HEK293 (cell line): ENCODE measurements around the gene ZCCHC2.

Experiments
- CTCF ChIA-PET: fragments of 350-600 bp; formaldehyde crosslinking; extraction: SDS; loops from one replicate; lab custom pipeline; 2021; ENCODE audit warnings: antibody characterized with exemption; lab: Yijun Ruan, JAX
- POLR2A ChIA-PET: fragments of 300-600 bp; formaldehyde crosslinking; extraction: SDS; loops from one replicate; lab custom pipeline; 2020; ENCODE audit warnings: antibody characterized with exemption, inconsistent platforms; lab: Yijun Ruan, JAX
- H3K27ac ChIP-seq: fragments of 200-500 bp; sonication (Bioruptor generic); 2 replicates; pipeline ENCODE4 v1.5.1; 2014; ENCODE audit warnings: low read depth, low read length, control low read depth, inconsistent platforms; ENCODE audit errors: extremely low read depth
- H3K36me3 ChIP-seq, 2 experiments: fragments of 200-500 bp in 1 of 2; sonication (Bioruptor generic) in 1 of 2; 1 replicate in 1 of 2; 2 replicates in 1 of 2; pipeline ENCODE4 v1.5.1; 2014 to 2017; ENCODE audit warnings: inconsistent platforms in 2 of 2, low read length in 2 of 2; ENCODE audit not compliant: control insufficient read depth in 2 of 2, insufficient read depth in 1 of 2
- H3K4me1 ChIP-seq: fragments of 200-500 bp; sonication (Bioruptor generic); 2 replicates; pipeline ENCODE4 v1.5.1; 2014; ENCODE audit warnings: mild to moderate bottlenecking, low read length, inconsistent platforms; ENCODE audit not compliant: control insufficient read depth, insufficient read depth
- H3K4me3 ChIP-seq: 2 replicates; pipeline ENCODE4 v1.5.1; 2011; ENCODE audit warnings: low read depth, mild to moderate bottlenecking, control low read depth, low read length, moderate library complexity
- H3K9me3 ChIP-seq: fragments of 200-500 bp; sonication (Bioruptor generic); 2 replicates; pipeline ENCODE4 v1.5.1; 2014; ENCODE audit warnings: low read depth, low read length, inconsistent platforms; ENCODE audit not compliant: control insufficient read depth, insufficient read depth
- HOXA7 ChIP-seq: sonication (generic); formaldehyde crosslinking; IDR thresholded peaks from 2 replicates; pipeline ENCODE4 v1.8.1; 2022; ENCODE audit warnings: missing genetic modification reagents, borderline replicate concordance
- MEIS1 ChIP-seq: sonication (generic); formaldehyde crosslinking; IDR thresholded peaks from 2 replicates; pipeline ENCODE4 v1.8.1; 2022; ENCODE audit warnings: missing genetic modification reagents, mild to moderate bottlenecking, borderline replicate concordance
- SP3 ChIP-seq: fragments of 450-650 bp; formaldehyde crosslinking; IDR thresholded peaks from 2 replicates; pipeline ENCODE4 v1.5.1; 2016; ENCODE audit warnings: missing biosample characterization, missing genetic modification characterization
- ZFHX2 ChIP-seq: fragments of 450-650 bp; formaldehyde crosslinking; conservative IDR thresholded peaks from 2 replicates; pipeline ENCODE4 v1.5.1; 2016; ENCODE audit warnings: missing biosample characterization, missing genetic modification characterization
- ZNF146 ChIP-seq: fragments of 450-650 bp; formaldehyde crosslinking; IDR thresholded peaks from 2 replicates; pipeline ENCODE4 v1.5.1; 2016; ENCODE audit warnings: missing biosample characterization, missing genetic modification characterization
- ZNF571 ChIP-seq: fragments of 450-650 bp; formaldehyde crosslinking; IDR thresholded peaks from 2 replicates; pipeline ENCODE4 v1.5.0; 2017; ENCODE audit warnings: missing biosample characterization, missing genetic modification characterization
- ZNF610 ChIP-seq: fragments of 450-650 bp; formaldehyde crosslinking; IDR thresholded peaks from 2 replicates; pipeline ENCODE4 v1.5.1; 2016; ENCODE audit warnings: missing biosample characterization, missing genetic modification characterization, borderline replicate concordance
- ZNF677 ChIP-seq: fragments of 450-650 bp; IDR thresholded peaks from 2 replicates; pipeline ENCODE4 v1.5.0; 2018; ENCODE audit warnings: missing biosample characterization, mild to moderate bottlenecking, missing genetic modification characterization, moderate library complexity
- ZSCAN23 ChIP-seq: fragments of 450-650 bp; formaldehyde crosslinking; IDR thresholded peaks from 2 replicates; pipeline ENCODE4 v1.5.1; 2016; ENCODE audit warnings: missing biosample characterization, missing genetic modification characterization
- ZSCAN30 ChIP-seq: fragments of 450-650 bp; IDR thresholded peaks from 2 replicates; pipeline ENCODE4 v1.5.1; 2018; ENCODE audit warnings: missing biosample characterization, mild to moderate bottlenecking, missing genetic modification characterization, moderate library complexity
- TF ChIP-seq, protein P1 (sequence below): fragments of 450-650 bp; IDR thresholded peaks from 2 replicates; pipeline ENCODE4 v1.5.1; 2018; ENCODE audit warnings: missing biosample characterization, missing genetic modification characterization
- TF ChIP-seq, protein P2 (sequence below): fragments of 450-650 bp; formaldehyde crosslinking; IDR thresholded peaks from 2 replicates; pipeline ENCODE4 v1.5.1; 2016; ENCODE audit warnings: missing biosample characterization, missing genetic modification characterization
- TF ChIP-seq, protein P3 (sequence below): fragments of 450-650 bp; formaldehyde crosslinking; IDR thresholded peaks from 2 replicates; pipeline ENCODE4 v1.5.1; 2016; ENCODE audit warnings: missing biosample characterization, missing genetic modification characterization, borderline replicate concordance
- TF ChIP-seq, protein P4 (sequence below): fragments of 450-650 bp; formaldehyde crosslinking; optimal IDR thresholded peaks from 2 replicates; pipeline ENCODE3; 2016; ENCODE audit warnings: missing biosample characterization, mild to moderate bottlenecking, missing genetic modification characterization
- TF ChIP-seq, protein P5 (sequence below): fragments of 450-650 bp; formaldehyde crosslinking; conservative IDR thresholded peaks from 2 replicates; pipeline ENCODE4 v1.5.1; 2016; ENCODE audit warnings: low read depth, missing biosample characterization, missing genetic modification characterization

Gene ZCCHC2

DNA sequence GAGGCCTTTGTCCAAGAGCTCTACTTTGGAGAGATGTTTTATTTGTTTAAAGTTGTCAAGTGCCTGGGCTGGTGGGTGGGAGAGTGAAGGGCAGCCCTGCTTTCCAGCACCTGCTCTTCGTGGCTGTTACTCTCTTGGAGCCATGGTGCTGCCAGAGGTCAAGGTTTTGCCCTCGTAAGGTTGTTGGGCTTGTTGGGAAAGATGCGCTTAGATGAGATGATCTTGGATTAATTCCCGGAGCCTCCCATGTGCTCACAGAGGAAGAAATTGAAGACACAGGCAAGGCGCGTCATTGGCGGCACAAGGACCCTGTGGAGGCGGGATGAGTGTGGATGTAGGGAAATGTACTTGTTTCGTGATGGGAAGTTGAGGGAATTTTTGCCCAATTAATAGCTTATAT, 27.9 kb downstream of the ZCCHC2 start:
- CTCF ChIA-PET, result interaction anchor here (0.8 to 1.1 kb wide), 3 partner anchors 16 to 34 kb away, joined by 4 to 5 read pairs (median 4); no protein-coding TSS in a partner anchor
- TF ChIP-seq MEIS1 (CRISPR knock-in tag) (no peak), ZNF677 (tag by site-specific recombination) (no peak), ZNF146 (no peak), SP3 (tag by site-specific recombination) (no peak), ZNF571 (tag by site-specific recombination) (no peak), ZSCAN30 (tag by site-specific recombination) (no peak), ZFHX2 (tag by site-specific recombination) (no peak)
- TF ChIP-seq, protein P1, sequence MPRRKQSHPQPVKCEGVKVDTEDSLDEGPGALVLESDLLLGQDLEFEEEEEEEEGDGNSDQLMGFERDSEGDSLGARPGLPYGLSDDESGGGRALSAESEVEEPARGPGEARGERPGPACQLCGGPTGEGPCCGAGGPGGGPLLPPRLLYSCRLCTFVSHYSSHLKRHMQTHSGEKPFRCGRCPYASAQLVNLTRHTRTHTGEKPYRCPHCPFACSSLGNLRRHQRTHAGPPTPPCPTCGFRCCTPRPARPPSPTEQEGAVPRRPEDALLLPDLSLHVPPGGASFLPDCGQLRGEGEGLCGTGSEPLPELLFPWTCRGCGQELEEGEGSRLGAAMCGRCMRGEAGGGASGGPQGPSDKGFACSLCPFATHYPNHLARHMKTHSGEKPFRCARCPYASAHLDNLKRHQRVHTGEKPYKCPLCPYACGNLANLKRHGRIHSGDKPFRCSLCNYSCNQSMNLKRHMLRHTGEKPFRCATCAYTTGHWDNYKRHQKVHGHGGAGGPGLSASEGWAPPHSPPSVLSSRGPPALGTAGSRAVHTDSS (tag by site-specific recombination), result no peak
- TF ChIP-seq, protein P2, sequence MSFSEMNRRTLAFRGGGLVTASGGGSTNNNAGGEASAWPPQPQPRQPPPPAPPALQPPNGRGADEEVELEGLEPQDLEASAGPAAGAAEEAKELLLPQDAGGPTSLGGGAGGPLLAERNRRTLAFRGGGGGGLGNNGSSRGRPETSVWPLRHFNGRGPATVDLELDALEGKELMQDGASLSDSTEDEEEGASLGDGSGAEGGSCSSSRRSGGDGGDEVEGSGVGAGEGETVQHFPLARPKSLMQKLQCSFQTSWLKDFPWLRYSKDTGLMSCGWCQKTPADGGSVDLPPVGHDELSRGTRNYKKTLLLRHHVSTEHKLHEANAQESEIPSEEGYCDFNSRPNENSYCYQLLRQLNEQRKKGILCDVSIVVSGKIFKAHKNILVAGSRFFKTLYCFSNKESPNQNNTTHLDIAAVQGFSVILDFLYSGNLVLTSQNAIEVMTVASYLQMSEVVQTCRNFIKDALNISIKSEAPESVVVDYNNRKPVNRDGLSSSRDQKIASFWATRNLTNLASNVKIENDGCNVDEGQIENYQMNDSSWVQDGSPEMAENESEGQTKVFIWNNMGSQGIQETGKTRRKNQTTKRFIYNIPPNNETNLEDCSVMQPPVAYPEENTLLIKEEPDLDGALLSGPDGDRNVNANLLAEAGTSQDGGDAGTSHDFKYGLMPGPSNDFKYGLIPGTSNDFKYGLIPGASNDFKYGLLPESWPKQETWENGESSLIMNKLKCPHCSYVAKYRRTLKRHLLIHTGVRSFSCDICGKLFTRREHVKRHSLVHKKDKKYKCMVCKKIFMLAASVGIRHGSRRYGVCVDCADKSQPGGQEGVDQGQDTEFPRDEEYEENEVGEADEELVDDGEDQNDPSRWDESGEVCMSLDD (tag by site-specific recombination), result no peak
- TF ChIP-seq, protein P3, sequence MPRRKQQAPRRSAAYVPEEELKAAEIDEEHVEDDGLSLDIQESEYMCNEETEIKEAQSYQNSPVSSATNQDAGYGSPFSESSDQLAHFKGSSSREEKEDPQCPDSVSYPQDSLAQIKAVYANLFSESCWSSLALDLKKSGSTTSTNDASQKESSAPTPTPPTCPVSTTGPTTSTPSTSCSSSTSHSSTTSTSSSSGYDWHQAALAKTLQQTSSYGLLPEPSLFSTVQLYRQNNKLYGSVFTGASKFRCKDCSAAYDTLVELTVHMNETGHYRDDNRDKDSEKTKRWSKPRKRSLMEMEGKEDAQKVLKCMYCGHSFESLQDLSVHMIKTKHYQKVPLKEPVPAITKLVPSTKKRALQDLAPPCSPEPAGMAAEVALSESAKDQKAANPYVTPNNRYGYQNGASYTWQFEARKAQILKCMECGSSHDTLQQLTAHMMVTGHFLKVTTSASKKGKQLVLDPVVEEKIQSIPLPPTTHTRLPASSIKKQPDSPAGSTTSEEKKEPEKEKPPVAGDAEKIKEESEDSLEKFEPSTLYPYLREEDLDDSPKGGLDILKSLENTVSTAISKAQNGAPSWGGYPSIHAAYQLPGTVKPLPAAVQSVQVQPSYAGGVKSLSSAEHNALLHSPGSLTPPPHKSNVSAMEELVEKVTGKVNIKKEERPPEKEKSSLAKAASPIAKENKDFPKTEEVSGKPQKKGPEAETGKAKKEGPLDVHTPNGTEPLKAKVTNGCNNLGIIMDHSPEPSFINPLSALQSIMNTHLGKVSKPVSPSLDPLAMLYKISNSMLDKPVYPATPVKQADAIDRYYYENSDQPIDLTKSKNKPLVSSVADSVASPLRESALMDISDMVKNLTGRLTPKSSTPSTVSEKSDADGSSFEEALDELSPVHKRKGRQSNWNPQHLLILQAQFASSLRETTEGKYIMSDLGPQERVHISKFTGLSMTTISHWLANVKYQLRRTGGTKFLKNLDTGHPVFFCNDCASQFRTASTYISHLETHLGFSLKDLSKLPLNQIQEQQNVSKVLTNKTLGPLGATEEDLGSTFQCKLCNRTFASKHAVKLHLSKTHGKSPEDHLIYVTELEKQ, result no peak
- TF ChIP-seq, protein P4, sequence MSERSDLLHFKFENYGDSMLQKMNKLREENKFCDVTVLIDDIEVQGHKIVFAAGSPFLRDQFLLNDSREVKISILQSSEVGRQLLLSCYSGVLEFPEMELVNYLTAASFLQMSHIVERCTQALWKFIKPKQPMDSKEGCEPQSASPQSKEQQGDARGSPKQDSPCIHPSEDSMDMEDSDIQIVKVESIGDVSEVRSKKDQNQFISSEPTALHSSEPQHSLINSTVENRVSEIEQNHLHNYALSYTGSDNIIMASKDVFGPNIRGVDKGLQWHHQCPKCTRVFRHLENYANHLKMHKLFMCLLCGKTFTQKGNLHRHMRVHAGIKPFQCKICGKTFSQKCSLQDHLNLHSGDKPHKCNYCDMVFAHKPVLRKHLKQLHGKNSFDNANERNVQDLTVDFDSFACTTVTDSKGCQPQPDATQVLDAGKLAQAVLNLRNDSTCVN, result no peak

DNA sequence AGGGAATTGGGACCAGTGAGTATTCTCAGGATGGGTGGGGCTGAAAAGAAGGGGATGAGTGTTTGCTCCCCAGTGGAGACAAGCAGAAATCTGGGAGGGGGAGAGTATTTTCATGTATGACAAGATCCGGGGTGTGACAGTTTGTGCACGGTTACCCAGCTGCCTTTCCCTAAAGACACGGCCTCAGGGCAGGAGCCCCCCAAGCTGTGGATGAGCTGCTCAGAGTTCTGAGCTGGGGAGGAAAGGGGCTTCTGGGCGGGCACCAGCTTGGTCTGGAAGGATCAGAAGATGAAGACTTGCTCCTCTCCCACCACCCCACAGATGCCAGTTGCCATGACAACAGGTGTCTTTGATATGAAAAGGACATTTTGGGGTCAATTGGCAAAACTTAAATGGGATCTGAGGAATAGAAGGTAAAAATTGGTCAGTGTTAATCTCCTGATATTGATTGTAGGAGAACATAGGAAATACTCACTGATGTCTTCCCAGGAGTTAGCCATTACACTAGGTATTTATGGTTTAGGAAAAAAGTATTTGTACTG, 29.2 kb downstream of the ZCCHC2 start:
- POLR2A ChIA-PET, result no interaction called here
- no peak overlapping the region for H3K4me3 ChIP-seq
- CTCF ChIA-PET, result no interaction called here
- TF ChIP-seq, protein P5, sequence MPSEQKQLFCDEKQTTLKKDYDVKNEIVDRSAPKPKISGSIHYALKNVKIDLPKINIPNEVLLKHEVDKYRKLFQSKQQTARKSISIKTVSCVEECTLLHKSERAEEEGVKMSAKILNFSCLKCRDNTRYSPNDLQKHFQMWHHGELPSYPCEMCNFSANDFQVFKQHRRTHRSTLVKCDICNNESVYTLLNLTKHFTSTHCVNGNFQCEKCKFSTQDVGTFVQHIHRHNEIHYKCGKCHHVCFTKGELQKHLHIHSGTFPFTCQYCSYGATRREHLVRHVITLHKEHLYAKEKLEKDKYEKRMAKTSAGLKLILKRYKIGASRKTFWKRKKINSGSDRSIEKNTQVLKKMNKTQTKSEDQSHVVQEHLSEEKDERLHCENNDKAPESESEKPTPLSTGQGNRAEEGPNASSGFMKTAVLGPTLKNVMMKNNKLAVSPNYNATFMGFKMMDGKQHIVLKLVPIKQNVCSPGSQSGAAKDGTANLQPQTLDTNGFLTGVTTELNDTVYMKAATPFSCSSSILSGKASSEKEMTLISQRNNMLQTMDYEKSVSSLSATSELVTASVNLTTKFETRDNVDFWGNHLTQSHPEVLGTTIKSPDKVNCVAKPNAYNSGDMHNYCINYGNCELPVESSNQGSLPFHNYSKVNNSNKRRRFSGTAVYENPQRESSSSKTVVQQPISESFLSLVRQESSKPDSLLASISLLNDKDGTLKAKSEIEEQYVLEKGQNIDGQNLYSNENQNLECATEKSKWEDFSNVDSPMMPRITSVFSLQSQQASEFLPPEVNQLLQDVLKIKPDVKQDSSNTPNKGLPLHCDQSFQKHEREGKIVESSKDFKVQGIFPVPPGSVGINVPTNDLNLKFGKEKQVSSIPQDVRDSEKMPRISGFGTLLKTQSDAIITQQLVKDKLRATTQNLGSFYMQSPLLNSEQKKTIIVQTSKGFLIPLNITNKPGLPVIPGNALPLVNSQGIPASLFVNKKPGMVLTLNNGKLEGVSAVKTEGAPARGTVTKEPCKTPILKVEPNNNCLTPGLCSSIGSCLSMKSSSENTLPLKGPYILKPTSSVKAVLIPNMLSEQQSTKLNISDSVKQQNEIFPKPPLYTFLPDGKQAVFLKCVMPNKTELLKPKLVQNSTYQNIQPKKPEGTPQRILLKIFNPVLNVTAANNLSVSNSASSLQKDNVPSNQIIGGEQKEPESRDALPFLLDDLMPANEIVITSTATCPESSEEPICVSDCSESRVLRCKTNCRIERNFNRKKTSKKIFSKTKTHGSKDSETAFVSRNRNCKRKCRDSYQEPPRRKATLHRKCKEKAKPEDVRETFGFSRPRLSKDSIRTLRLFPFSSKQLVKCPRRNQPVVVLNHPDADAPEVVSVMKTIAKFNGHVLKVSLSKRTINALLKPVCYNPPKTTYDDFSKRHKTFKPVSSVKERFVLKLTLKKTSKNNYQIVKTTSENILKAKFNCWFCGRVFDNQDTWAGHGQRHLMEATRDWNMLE (tag by site-specific recombination), result no peak
- TF ChIP-seq HOXA7, result no peak
- TF ChIP-seq ZNF610 (tag by site-specific recombination), result no peak
- no peak for TF ChIP-seq ZSCAN23 (tag by site-specific recombination)
- H3K9me3 ChIP-seq, result no peaks in the 10 kb centered on the region
- peaks cover 45 to 47% of the 10 kb centered on the region in 2 experiments for H3K36me3 ChIP-seq
- no peak overlapping the region for H3K27ac ChIP-seq
- H3K4me1 ChIP-seq, result no peaks in the 10 kb centered on the region

More for the DNA sequence above, 27.9 kb downstream of the ZCCHC2 start:
- Histone ChIP-seq H3K27ac (no peak overlapping the region), H3K4me1 (no peaks in the 10 kb centered on the region), H3K9me3 (no peaks in the 10 kb centered on the region), H3K4me3 (no peak overlapping the region), H3K36me3 (peaks cover 37 to 42% of the 10 kb centered on the region in 2 experiments)
- POLR2A ChIA-PET, result no interaction called here
